Stimulated activated CD8-positive, alpha-beta memory T cell treated with anti-CD3 and anti-CD28 coated beads, Interleukin-15, amount 100 ng/mL, for 4 hours (primary cell): ENCODE results near the gene INTS13.
"Not testable (repeated sequence)": the region's sequence is repeated elsewhere in the genome, so short reads cannot be mapped to it uniquely, and the experiment has no call there.

Source experiments
- DNase-seq, 2 donors: peaks; one replicate each; pipeline ENCODE4 v3.0.0-alpha.2; 2020; ENCODE audit warnings: low read depth in 2 of 2

INTS13 gene

DNA sequence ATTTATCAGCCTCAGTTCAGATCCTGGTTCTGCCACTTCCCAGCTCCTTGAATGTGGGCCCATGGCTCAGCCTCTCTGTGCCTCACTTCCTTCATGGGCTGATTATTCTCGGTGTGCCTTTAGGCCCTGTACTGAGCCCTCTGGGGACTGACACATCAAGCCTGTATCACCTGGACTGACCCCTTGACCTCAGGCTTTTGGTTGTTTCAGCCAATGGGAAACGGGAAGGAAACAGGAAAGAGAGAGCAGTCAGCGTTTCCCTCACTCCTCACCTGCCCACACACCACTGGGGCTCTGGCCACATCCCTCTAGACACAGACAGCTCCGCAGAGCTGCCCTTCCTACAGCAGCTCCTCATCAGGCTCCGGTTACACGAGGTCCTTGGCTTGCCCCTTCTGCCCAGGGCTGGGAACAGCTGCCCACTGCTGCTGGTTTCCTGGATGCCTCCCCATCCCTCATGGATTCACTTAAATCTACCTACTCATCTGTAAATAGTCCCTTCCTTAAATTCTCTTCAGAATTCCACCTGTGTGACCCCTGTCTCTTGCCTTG is 67.8 kb downstream of the INTS13 start:
- DNase-seq, result no peak

DNA sequence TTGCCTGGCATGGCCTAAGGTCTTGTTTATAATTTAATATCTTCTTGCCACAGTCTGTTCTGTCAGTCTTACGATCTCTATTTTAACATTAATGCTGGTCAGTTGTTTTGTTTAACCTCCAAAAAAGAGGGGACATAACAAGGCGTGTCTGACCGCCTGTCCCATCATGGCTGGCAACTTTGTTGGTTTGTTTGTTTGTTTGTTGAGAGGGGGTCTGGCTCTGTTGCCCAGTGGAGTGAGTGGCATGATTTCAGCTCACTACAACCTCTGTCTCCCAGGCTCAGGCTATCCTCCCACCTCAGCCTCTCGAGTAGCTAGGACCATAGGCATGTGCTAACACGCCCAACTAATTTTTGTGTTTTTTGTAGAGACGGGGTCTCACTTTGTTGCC is 68.7 kb downstream of the INTS13 start:
- DNase-seq, result no peak

DNA sequence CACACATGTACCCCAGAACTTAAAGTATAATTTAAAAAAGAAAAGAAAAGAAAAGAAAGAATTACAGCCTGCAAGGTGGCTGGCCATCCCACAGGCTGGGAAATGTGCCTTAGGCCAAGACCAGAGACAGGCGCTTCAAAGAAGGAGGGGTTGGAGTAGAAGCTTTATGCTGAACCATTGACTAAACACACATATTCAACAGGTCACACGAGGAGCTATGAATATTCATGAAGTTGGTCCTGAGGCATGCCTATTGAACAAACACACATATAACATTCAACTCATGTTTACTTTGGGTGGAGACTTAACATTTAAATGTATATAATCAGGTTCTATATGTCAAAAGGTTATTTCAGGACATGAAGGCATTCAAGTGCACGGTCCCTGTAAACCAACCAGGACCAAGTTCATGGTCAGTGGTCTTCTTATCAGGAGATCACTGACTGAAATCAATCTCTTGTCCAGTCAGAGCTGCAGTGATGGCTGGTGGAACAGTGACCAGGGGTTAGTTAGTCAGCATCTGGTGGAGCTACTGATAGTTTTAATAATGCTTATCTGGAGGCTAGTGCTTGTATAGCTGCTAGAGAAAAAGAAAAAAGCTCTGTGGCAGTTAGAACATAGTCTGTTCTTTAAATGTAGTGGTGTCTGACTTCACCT is 69.2 kb downstream of the INTS13 start:
- DNase-seq, result no peak

DNA sequence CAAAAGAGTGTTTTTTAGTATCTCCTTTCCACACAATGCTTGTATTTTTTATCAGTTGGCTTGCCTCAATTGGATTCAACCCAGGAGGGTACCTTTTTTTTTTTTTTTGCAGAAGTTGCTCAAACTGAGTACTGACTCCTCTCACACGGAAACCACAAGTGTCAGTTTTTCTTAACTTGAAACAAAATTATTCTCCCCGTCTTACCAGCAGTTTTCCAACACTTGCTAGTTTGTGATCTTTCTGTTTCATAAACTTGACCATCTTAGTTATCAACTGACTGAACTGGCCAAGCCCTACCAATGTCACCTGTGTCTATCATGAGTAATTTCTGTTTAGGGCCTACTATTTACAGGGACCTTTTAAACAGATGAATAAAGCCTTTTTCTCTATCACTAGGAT is 70.7 kb downstream of the INTS13 start:
- DNase-seq, result no peak

DNA sequence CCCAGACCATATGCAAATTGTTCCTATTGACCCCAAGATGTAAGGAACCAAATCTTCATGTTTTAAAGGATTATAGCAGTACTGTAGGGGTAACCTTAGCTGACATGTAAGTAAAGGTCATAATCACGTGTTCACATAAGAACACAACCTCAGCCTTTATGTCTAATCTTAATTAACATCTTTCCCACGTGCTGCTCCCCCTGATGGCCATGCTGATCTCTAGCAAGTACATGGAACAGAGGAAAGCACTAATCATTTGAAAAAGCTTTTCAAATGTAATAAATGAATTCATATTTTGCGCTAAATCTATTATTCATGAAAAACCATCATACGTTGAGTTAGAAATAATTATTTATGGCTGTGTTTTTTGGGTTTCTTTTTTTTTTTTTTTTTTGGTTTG is 74.3 kb downstream of the INTS13 start:
- DNase-seq, result no peak

DNA sequence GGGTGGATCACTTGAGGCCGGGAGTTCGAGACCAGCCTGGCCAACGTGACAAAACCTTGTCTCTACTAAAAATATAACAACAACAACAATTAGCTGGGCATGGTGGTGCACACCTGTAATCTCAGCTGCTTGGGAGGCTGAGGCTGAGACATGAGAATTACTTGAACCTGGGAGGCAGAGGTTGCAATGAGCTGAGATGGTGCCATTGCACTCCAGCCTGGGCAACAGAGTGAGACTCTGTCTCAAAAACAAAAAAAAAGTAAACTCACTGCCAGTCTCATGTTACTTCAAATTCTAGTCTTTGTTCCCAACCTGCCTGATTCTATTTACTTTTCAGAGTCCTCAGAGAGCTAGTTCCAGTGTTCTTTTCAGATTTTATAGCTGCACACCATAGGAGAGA is 75.0 kb downstream of the INTS13 start:
- DNase-seq, result not testable (repeated sequence)

DNA sequence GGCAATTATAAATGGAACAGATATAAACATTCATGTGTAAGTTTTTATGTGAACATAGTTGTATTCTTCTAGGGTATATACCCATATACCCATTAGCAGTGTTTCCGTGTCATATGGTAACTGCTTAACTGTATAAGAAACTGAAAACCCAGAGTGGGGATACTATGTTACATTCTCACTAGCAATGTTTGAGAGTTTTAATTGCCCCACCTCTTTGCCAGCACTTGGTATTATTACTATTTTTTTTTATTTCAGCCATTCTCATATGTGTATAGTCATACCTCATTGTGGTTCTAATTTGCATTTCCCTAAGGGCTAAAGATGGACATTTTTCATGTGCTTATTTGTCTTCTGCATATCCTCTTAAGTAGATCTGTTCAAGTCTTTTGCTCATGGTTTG is 76.1 kb downstream of the INTS13 start:
- DNase-seq, result no peak

DNA sequence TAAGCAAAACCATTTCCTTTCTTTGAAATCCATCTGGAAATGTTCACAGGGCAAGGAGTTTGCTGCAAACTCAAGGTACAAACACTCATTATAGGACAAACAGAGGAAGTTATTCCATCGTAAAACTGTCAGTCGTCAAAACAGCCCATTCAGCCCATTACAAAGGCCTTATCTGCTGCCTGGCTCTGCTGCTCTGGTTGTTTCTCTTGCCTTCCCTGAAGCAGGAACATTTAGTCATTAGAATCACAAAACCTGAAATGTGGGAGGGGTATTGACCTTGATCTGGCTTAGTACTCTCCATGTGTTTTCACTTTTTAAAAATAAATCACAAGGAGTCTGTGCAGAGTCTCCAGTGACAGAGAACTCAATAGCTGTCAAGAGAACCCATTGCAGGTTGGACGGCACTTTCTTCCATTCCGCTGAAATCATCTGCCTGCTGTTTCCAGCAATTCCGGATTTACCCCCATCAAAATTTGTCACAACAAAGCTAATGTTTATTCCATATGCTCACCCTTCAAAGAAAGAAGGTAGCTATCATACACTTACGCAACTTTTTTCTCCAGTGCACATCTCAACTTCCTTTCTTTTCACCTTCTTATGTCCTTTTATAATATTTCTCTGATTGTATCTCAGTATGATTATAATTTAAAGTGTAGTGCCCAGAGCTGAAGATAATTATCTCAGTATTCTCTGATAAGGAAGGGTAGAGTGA is 80.2 kb downstream of the INTS13 start:
- DNase-seq, result no peak

DNA sequence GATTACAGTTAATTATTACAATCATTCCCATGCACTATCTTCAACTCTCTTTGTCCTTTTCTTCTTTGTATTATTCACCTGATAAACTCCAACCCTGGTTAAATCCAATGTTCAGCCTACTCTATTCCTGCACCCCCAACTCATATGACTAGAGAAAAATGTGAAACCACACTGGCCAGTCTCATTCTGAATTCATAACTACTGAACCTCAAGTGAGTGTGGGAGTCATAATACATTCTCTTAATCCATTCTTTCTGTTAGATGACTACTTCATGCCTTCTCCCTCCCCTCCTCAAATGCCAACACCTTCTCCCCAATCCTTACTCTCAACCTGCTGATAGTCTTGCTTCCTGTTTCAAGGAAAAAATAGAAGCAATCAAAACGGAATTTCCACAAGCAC is 82.4 kb downstream of the INTS13 start:
- DNase-seq, result no peak
